GM21717 (cell line): ENCODE measurements around the gene GARS1.

ENCODE experiments used
- ATAC-seq: cut with Tn5 transposase; IDR thresholded peaks from one replicate; pipeline ENCODE4 v1.9.1; 2021; ENCODE audit warnings: mild to moderate bottlenecking, moderate library complexity; ENCODE audit not compliant: unreplicated experiment

Gene GARS1, protein sequence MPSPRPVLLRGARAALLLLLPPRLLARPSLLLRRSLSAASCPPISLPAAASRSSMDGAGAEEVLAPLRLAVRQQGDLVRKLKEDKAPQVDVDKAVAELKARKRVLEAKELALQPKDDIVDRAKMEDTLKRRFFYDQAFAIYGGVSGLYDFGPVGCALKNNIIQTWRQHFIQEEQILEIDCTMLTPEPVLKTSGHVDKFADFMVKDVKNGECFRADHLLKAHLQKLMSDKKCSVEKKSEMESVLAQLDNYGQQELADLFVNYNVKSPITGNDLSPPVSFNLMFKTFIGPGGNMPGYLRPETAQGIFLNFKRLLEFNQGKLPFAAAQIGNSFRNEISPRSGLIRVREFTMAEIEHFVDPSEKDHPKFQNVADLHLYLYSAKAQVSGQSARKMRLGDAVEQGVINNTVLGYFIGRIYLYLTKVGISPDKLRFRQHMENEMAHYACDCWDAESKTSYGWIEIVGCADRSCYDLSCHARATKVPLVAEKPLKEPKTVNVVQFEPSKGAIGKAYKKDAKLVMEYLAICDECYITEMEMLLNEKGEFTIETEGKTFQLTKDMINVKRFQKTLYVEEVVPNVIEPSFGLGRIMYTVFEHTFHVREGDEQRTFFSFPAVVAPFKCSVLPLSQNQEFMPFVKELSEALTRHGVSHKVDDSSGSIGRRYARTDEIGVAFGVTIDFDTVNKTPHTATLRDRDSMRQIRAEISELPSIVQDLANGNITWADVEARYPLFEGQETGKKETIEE

DNA sequence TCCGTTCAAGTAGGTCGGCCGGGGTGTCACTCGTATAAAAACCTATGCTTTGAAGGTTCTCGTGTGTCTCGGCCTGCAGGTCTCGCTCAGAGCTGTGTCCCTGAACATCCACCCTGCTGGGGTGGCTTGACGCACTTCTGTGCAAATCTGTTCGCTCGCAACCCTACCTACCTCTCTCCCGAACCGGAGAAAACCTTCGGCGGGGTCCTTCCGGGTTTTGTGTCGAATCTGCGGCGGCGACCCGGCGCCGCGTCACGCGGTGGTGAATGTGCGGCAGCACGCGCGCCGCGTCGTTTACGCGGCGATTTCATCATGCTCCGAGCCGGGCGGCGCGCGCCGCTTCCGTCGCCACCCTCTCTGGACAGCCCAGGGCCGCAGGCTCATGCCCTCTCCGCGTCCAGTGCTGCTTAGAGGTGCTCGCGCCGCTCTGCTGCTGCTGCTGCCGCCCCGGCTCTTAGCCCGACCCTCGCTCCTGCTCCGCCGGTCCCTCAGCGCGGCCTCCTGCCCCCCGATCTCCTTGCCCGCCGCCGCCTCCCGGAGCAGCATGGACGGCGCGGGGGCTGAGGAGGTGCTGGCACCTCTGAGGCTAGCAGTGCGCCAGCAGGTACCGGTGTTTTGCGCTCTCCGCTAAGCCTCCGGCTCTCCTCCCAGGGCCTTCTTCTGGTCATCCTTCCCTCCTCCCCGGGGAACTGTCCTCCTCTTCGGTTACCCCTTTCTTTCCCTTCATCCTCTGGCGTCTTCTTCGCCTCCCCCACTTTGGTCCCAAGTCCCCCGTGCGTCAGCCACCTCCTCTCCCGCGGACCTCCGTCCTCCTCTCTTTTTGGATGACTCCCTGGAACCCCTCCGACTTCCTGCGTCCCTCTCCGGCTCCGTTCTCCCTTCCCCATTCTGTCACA lies at the start of gene GARS1:
GARS1 (plus strand) TSS at position 339 of the 896 bp plus-strand sequence; CDS start at position 383, 44 bp downstream.
- ATAC-seq: peak; percentile 86

DNA sequence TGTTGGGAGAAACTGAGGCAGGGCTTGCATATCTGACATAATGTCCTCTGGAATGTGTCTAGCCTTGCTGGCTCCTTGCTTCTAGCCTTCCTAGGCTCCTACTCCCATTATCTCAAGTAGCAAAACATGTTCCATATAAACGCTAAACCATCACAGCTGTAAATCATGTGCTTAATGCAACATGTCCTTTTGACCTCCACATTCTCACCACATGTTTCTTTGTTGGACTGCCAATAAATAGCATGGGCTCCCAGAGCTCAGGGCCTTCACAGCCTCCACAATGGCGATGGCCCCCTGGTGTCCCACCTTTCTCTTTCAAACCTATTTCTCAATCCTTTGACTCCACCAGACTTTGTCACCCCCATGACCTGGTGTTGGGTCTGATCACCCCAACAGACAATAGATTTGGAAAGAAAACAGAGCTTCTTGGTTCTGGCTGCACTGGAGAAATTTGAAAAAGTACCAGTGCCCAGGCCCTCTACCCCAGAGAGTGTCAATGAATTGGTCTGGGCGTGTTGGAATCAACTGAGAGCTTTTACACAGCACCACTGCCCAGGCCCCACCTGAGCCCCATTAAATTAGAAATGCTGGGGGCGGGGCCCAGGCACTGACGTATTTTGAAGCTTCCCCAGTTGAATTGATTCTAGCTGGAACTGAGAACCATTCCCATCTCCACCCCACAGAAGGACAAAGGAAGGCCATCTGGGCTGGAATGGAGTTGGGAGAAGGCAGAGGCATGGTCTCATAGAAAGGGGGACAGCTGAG lies 48.7 kb upstream of the GARS1 start:
- no peak for ATAC-seq

DNA sequence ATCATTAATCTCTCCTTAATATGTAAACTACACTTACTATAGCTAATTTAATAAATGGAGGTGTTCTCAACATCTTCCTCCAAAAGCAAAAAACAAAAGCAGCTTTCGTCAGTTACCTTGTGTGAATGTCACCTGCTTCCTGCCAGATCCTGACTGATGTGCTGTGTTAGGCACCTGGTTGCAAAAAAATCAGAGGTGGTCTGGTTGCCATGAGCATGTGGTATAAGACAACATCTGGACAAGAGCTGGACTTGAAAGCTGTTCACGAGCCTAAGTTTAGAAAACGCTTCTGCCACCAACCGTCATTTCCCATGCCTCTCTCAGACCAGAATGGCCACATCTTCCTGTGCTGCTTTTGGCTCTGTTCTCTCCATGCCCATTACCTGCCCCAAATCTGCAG lies 48.1 kb upstream of the GARS1 start:
- no peak for ATAC-seq

GRCh38 chr7:30548845-30549244 lies 45.8 kb upstream of the GARS1 start:
- peak; percentile 54 for ATAC-seq

DNA sequence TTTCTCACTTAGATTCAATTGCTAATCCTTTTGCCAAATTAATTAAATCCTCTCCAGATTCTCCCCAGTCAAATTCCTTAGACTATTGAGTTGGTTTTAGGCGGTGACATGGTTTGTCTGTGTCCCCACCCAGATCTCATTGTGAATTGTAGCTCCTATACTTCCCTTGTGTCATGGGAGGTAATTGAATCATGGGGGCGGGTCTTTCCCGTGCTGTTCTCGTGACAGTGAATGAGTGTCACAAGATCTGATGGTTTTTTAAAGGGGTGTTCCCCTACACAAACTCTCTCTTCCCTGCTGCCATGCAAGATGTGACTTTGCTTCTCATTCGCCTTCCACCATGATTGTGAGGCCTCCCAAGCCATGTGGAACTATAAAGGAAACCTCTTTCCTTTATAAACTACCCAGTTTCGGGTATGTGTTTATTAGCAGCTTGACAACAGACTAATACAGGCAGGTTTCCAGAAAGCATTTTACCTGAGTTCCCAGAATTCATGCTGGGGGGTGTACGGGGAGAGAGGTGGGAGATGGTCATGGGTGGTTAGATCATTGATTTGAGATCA lies 44.7 kb upstream of the GARS1 start:
- ATAC-seq: no peak

- ATAC-seq: no peak
Observed at GRCh38 chr7:30552330-30552729, 42.3 kb upstream of the GARS1 start.

DNA sequence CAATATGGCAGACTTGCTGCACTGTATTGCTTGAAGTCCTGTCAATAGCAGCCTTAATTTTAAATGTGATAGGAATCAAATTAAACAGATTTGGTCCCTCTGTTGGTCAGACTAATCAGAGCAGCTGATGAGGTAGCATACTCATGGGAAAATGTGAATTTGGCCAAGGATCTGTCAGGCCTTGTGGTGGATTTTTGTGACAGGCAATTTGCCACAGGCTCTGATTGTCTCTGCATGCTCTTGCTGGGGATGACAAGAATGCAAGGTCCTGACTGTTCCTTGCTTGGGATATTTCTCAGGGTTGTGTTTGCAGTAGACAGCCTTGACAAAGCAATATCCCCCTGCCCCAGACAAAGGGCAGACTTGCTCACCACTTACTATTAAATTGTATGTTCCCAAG lies 41.5 kb upstream of the GARS1 start:
- ATAC-seq: no peak

- ATAC-seq: no peak
Observed at GRCh38 chr7:30553546-30553945, 41.1 kb upstream of the GARS1 start.

GRCh38 chr7:30555525-30555924 lies 39.2 kb upstream of the GARS1 start:
- ATAC-seq: no peak

- ATAC-seq: no peak
Observed at GRCh38 chr7:30556840-30557239, 37.8 kb upstream of the GARS1 start.

DNA sequence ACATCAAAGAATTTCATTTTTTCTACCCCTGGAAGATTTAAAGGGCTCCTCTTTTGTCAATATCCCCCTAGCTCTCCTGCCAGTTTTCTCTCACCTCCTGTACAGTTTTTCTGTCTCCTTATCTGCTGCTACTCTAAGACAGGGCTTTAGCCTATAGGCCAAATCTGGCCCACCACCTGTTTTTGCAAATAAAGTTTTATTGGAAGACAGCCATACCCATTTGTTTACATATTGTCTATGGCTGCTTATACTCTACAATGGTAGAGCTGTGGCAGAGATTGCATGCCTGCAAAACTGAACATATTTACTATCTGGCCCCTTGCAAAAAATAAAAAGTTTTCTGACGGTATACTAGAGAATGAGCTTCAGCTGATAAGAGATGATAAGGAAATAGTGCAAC lies 37.4 kb upstream of the GARS1 start:
- no peak for ATAC-seq

DNA sequence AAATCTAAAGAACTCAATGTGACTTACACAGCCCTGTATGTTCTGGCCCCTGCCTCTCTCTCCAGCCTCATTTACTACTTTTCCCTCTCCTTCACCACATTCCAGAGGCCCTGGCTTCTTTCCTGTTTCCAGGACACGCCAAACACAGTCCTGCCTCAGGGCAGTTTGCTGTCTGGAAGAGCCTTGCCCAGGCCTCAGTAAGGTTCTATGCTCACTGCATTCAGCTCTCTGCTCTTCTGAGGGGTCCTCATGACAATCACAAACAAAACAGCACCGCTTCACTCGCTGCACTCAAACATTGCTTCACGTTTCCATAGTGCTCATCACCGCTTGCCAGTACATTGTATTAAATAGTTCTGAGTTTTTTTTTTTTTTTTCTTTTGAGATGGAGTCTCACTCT lies 35.1 kb upstream of the GARS1 start:
- no peak for ATAC-seq

DNA sequence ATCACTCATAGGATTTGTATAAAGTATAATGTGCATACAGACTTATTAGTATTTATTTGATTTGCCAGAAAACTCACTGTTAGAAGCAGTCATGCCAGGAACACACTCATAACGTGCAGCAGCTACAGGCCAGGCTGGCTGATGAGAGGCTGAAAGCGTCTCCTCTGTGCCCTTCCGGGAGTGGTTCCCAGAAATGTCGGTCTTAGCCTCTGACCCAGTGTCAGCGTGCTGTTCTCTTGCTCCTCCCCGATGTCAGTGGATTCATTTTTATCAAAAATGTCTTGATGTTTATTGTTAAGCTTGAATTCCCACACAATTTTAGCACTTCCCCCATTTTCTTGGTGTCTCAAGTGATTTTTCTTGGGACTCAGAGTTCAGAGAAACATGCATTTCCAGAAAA lies 33.3 kb upstream of the GARS1 start:
- no peak for ATAC-seq

GRCh38 chr7:30562498-30562897 lies 32.2 kb upstream of the GARS1 start:
- no peak for ATAC-seq

GRCh38 chr7:30562909-30563308 lies 31.8 kb upstream of the GARS1 start:
- ATAC-seq: no peak

- ATAC-seq: no peak
Observed at GRCh38 chr7:30563326-30563942, 31.2 kb upstream of the GARS1 start.

- ATAC-seq: peak; percentile 79
Observed at GRCh38 chr7:30564243-30564892, 30.3 kb upstream of the GARS1 start.

GRCh38 chr7:30566596-30566995 lies 28.1 kb upstream of the GARS1 start:
- ATAC-seq: no peak

- ATAC-seq: no peak
Observed at GRCh38 chr7:30567081-30567480, 27.6 kb upstream of the GARS1 start.
